GM12892 (cell line): Measurements from ENCODE around the gene EPHB1.

Experiments used
- POLR2A ChIP-seq: IDR thresholded peaks from 2 replicates; pipeline ENCODE4 v1.6.1; 2011; ENCODE audit warnings: low read depth, low read length, control low read depth
- TAF1 ChIP-seq: IDR thresholded peaks from 2 replicates; pipeline ENCODE4 v1.6.1; 2011; ENCODE audit warnings: low read depth, mild to moderate bottlenecking, control low read depth, low read length, borderline replicate concordance

GRCh38 chr3:135093121-135093520 lies 298.1 kb downstream of the EPHB1 start:
- TF ChIP-seq TAF1, result no peak
- TF ChIP-seq POLR2A, result no peak
